B cell (primary cell): Measurements from ENCODE around the gene NT5DC3. TPM values are rescaled to one million over a fixed set of nuclear protein-coding genes. Genes with fewer than 3 reads are reported as not detected.

Experiments
- ATAC-seq: fragments of 200-7000 bp; cut with Tn5 transposase; one replicate; pipeline ENCODE4 v1.10.0; 2021; ENCODE audit warnings: low read depth, mild to moderate bottlenecking, moderate number of reproducible peaks, moderate library complexity
- CTCF ChIA-PET: fragments of 350-600 bp; sonication (Branson Sonifier 250); formaldehyde crosslinking; loops from one replicate; lab custom pipeline; 2021; ENCODE audit warnings: antibody characterized with exemption, inconsistent platforms; lab: Charles Lee
- POLR2A ChIA-PET: fragments of 350-600 bp; sonication (Branson Sonifier 250); formaldehyde crosslinking; loops from one replicate; lab custom pipeline; 2021; ENCODE audit warnings: antibody characterized with exemption; lab: Charles Lee
- DNase-seq: peaks from one replicate; pipeline ENCODE4 v3.0.0; 2013
- H2AFZ ChIP-seq: 2 replicates; pipeline ENCODE4 v1.6.1; 2012; ENCODE audit warnings: mild to moderate bottlenecking, low read depth, low read length; ENCODE audit not compliant: insufficient read depth, poor library complexity, severe bottlenecking
- H3K27ac ChIP-seq, 2 donors: 1 replicate in 1 of 2; 2 replicates in 1 of 2; pipeline ENCODE4 v1.5.1; 2012 to 2013; ENCODE audit warnings: low read length in 2 of 2, mild to moderate bottlenecking in 2 of 2, moderate library complexity in 1 of 2
- H3K27me3 ChIP-seq, 4 experiments: fragments of 200-600 bp in 1 of 4; sonication (generic) in 1 of 4; replicated peaks in 1 of 4; 1 replicate in 2 of 4; 2 replicates in 2 of 4; pipeline versions ENCODE4 v1.6.1 to v1.7.0; 2013 to 2016; ENCODE audit warnings: low read length in 3 of 4, mild to moderate bottlenecking in 2 of 4, mixed read lengths in 1 of 4, moderate library complexity in 1 of 4; ENCODE audit not compliant: insufficient read depth in 4 of 4, control insufficient read depth in 3 of 4; ENCODE audit errors: control extremely low read depth in 1 of 4
- H3K36me3 ChIP-seq, 2 experiments: replicated peaks in 1 of 2; 1 replicate in 1 of 2; 2 replicates in 1 of 2; pipeline versions ENCODE4 v1.6.1 to v1.7.1; 2013; ENCODE audit warnings: low read length in 1 of 2; ENCODE audit not compliant: insufficient read depth in 2 of 2, control insufficient read depth in 1 of 2; ENCODE audit errors: control extremely low read depth in 1 of 2, extremely low read depth in 1 of 2
- H3K4me1 ChIP-seq, 2 donors: fragments of 200-600 bp in 1 of 2; sonication (generic) in 1 of 2; 1 replicate in 1 of 2; 2 replicates in 1 of 2; pipeline versions ENCODE4 v1.5.1 to v1.6.1; 2013 to 2017; ENCODE audit warnings: low read length in 2 of 2; ENCODE audit not compliant: control insufficient read depth in 2 of 2, insufficient read depth in 2 of 2
- H3K4me2 ChIP-seq: replicated peaks from 2 replicates; pipeline ENCODE3; 2012; ENCODE audit warnings: mild to moderate bottlenecking, low read depth, low read length; ENCODE audit not compliant: poor library complexity, severe bottlenecking
- H3K4me3 ChIP-seq, 5 experiments: fragments of 200-600 bp in 1 of 5; sonication (generic) in 1 of 5; 1 replicate in 3 of 5; 2 replicates in 2 of 5; pipeline versions ENCODE4 v1.5.1 to v1.7.0; 2011 to 2016; ENCODE audit warnings: low read length in 4 of 5, mild to moderate bottlenecking in 4 of 5, low read depth in 2 of 5, control low read depth in 1 of 5, moderate library complexity in 1 of 5; ENCODE audit not compliant: insufficient read depth in 1 of 5; ENCODE audit errors: control extremely low read depth in 1 of 5, extremely low read depth in 1 of 5
- H3K79me2 ChIP-seq: fragments of 200-600 bp; sonication (generic); one replicate; pipeline ENCODE4 v1.6.0; 2016; ENCODE audit warnings: low read length; ENCODE audit not compliant: control insufficient read depth, insufficient read depth
- H3K9ac ChIP-seq: fragments of 200-600 bp; sonication (generic); 2 replicates; pipeline ENCODE4 v1.6.1; 2017; ENCODE audit warnings: mild to moderate bottlenecking, low read length, moderate library complexity
- H3K9me3 ChIP-seq, 3 donors: one replicate each; pipeline versions ENCODE4 v1.6.1 to v1.7.1; 2013; ENCODE audit warnings: low read length in 2 of 3; ENCODE audit not compliant: control insufficient read depth in 2 of 3, insufficient read depth in 1 of 3; ENCODE audit errors: control extremely low read depth in 1 of 3
- H4K20me1 ChIP-seq: 2 replicates; pipeline ENCODE4 v1.6.0; 2012; ENCODE audit warnings: mild to moderate bottlenecking, low read length; ENCODE audit not compliant: insufficient read depth, control insufficient read depth, poor library complexity, severe bottlenecking
- H3K27ac Mint-ChIP-seq: one replicate; pipeline ENCODE4 v1.8.0; 2021; ENCODE audit warnings: mixed read lengths
- H3K27me3 Mint-ChIP-seq: one replicate; pipeline ENCODE4 v1.8.0; 2021; ENCODE audit warnings: mixed read lengths
- H3K4me1 Mint-ChIP-seq: one replicate; pipeline ENCODE4 v1.8.0; 2021; ENCODE audit warnings: mixed read lengths
- H3K4me3 Mint-ChIP-seq: one replicate; pipeline ENCODE4 v1.8.0; 2021; ENCODE audit warnings: mixed read lengths
- H3K9me3 Mint-ChIP-seq: one replicate; pipeline ENCODE4 v1.8.0; 2022; ENCODE audit warnings: mixed read lengths; ENCODE audit not compliant: insufficient read depth
- CTCF ChIP-seq: fragments of 200-600 bp; IDR thresholded peaks from one replicate; pipeline ENCODE4 v1.8.0; 2022; ENCODE audit warnings: antibody characterized with exemption, mild to moderate bottlenecking
- EZH2 ChIP-seq: IDR thresholded peaks from 2 replicates; pipeline ENCODE4 v1.6.1; 2012; ENCODE audit warnings: borderline replicate concordance, low read depth, mild to moderate bottlenecking, moderate library complexity, low read length; ENCODE audit not compliant: insufficient read depth, poor library complexity, severe bottlenecking
- WGBS: methylation state at CpG from one replicate; pipeline ENCODE4 v1.1.5; 2013; ENCODE audit warnings: missing lambda C conversion rate; ENCODE audit not compliant: insufficient coverage; 5-methylcytosine and 5-hydroxymethylcytosine counted together
- intact Hi-C: fragments of 100-400 bp; cut with micrococcal nuclease; formaldehyde crosslinking; loops from one replicate; pipeline ENCODE4 v1.10.0; 2022
- polyA plus RNA-seq: library from polyadenylated mRNA; depleted of rRNA; stranded (reverse); fragments of >200 nt; gene quantifications from 2 replicates; pipeline ENCODE4 v1.2.3, GENCODE V29; 2012
- total RNA-seq, 2 donors: library from RNA; stranded (reverse); fragments of 120-200 nt in 1 of 2; gene quantifications; 1 replicate in 1 of 2; 2 replicates in 1 of 2; pipeline versions ENCODE4 v1.2.3 to v1.2.4, GENCODE V29; 2013 to 2022

NT5DC3 gene
- total and polyA plus RNA-seq, 2 donors (not counting 1 experiment from before 2014, with no cell fraction given), result 4.4 to 10.6 TPM

- no peaks in the 10 kb centered on the region for H3K79me2 ChIP-seq
- H3K4me1 Mint-ChIP-seq, result no peaks in the 10 kb centered on the region
- H3K27me3 ChIP-seq, result no peaks in the 10 kb centered on the region
- H3K4me2 ChIP-seq, result no peak overlapping the region
- 99% methylated on average over 5 of the region's 5 CpGs for WGBS
- no peaks in the 10 kb centered on the region for H3K9me3 ChIP-seq
- CTCF ChIA-PET, result no interaction called here
- H3K36me3 ChIP-seq, result peaks cover 0 to 6% of the 10 kb centered on the region in 2 experiments
- H3K27ac Mint-ChIP-seq, result no peak overlapping the region
- H3K9me3 Mint-ChIP-seq, result no peaks in the 10 kb centered on the region
- H3K9ac ChIP-seq, result no peak overlapping the region
- H4K20me1 ChIP-seq, result no peaks in the 10 kb centered on the region
- no peak for ATAC-seq
- POLR2A ChIA-PET, result no interaction called here
- TF ChIP-seq CTCF (no peak), EZH2 (no peak)
- H2AFZ ChIP-seq, result no peak overlapping the region
- H3K27ac ChIP-seq, result no peak overlapping the region
- no peak overlapping the region for H3K4me3 Mint-ChIP-seq
- intact Hi-C loops, result no loop called here
- no peak overlapping the region for H3K4me3 ChIP-seq
- H3K4me1 ChIP-seq, result no peaks in the 10 kb centered on the region
- no peak for DNase-seq
- H3K27me3 Mint-ChIP-seq, result no peaks in the 10 kb centered on the region
These were observed 78.6 kb downstream of the NT5DC3 start for GRCh38 chr12:103762473-103762872.

GRCh38 chr12:103758310-103759089 lies 82.5 kb downstream of the NT5DC3 start:
- Mint-ChIP-seq H3K9me3 (no peaks in the 10 kb centered on the region), H3K4me3 (no peak overlapping the region), H3K27me3 (no peaks in the 10 kb centered on the region), H3K27ac (peak overlapping the region; percentile 6), H3K4me1 (no peaks in the 10 kb centered on the region)
- ChIA-PET POLR2A (no interaction called here), CTCF (no interaction called here)
- Histone ChIP-seq H3K27me3 (no peaks in the 10 kb centered on the region), H3K9ac (no peak overlapping the region), H3K79me2 (no peaks in the 10 kb centered on the region), H3K4me3 (no peak overlapping the region), H3K27ac (no peak overlapping the region), H3K4me1 (no peaks in the 10 kb centered on the region), H3K36me3 (no peaks in the 10 kb centered on the region), H2AFZ (no peak overlapping the region), H3K4me2 (no peak overlapping the region), H3K9me3 (no peaks in the 10 kb centered on the region), H4K20me1 (no peaks in the 10 kb centered on the region)
- ATAC-seq, result no peak
- no peak for TF ChIP-seq EZH2
- no peak for TF ChIP-seq CTCF
- 97% methylated on average over 10 of the region's 10 CpGs for WGBS
- DNase-seq, result no peak
- intact Hi-C loops, result no loop called here
